Activated CD4-positive, alpha-beta T cell treated with anti-CD3 and anti-CD28 coated beads, Interleukin-2, amount 50 U/mL, for 48 hours (primary cell): ENCODE data around the gene LGR6.

Experiments
- DNase-seq, 2 experiments: peaks; one replicate each; pipeline ENCODE4 v3.0.0-alpha.2; 2020

The LGR6 gene

DNA sequence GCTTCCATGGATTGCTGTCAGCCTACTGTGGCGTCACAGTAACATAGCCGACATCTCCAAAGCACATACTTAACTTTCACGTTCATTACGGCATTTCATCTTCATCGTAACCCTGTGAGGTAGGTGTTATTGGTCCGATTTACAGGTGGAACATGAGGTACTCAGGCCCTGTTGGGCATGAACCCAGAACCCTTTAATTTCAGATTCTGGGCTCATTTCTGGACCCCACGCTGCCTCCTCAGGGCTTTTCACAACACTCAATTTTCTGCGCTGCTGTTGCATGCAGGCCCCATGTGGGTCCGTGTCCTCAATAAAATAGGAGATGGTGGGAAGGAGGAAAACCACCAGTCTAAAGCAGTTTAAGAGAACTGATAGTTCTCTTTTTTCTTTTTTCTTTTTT is 108.6 kb downstream of the LGR6 start:
- DNase-seq, result no peak

- DNase-seq, result no peak
Measured at GRCh38 chr1:202304375-202304774, 110.8 kb downstream of the LGR6 start.

GRCh38 chr1:202305168-202305567 is 111.6 kb downstream of the LGR6 start:
- DNase-seq, result no peak

DNA sequence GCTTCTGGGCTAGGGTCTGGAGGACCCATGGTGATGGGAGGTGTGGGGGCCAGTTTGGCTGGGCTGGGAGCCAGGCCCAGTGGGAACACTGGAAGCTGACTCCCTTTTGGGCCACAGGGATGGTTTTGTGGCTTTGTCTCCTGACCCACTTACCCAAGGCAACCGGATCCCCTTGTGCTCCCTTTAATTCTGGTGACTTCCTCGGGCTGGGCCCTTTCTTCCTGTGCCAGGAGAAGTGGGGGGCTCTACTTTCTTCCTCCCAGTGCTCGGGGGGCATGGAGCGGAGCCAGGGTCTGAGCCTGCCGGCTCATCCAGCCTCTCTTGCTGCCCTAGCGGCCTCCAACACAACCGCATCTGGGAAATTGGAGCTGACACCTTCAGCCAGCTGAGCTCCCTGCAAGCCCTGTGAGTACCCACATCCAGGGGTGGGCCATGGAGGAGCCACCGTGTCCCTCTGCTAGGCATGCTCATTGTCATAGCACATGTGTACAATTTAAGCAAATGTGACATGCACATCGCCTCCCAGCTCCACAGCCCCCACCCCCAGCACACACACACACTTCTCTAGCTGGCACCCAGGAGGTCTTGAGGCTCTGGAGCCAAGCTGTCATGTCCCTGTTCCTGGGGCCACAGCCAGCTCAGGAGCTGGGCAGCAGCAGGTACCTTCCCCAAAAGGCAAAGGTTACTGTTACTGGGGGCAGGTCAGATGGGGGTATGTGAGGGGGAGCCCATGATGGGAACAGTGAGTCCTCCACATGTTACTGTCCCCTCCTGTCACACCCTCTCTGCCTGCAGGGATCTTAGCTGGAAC is 113.1 kb downstream of the LGR6 start:
- no peak for DNase-seq

DNA sequence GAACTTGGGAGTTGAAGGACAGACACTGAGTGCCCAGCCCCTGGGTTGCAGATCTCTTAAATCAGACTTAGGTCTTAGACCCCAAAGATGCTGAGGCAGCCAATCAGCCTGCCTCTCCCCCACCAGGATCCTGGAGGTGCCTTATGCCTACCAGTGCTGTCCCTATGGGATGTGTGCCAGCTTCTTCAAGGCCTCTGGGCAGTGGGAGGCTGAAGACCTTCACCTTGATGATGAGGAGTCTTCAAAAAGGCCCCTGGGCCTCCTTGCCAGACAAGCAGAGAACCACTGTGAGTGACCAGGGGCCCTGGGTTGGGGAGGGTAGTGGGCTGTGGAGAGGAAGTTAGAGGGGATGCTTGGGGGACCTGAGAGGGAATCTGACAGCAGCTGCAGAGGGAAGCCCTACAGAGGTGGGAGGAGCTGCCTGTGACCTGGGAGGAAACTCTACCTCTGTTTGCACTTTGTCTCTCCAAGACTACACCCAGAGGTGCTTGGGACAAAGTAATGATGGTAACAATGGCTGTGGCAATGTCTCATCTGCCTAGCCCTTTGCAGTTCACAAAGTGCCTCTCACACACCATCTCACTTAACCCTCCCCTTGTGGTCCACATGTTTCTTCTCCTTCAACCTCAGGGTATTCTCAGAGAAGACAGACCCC is 116.6 kb downstream of the LGR6 start:
- no peak for DNase-seq

GRCh38 chr1:202310746-202311145 is 117.1 kb downstream of the LGR6 start:
- no peak for DNase-seq

- DNase-seq, result no peak
Measured at GRCh38 chr1:202311875-202312635, 118.5 kb downstream of the LGR6 start.

- DNase-seq, result peak; percentile 79 to 82
Measured at GRCh38 chr1:202315576-202316168, 122.1 kb downstream of the LGR6 start.

GRCh38 chr1:202316186-202316585 is 122.6 kb downstream of the LGR6 start:
- DNase-seq, result no peak

- no peak for DNase-seq
Measured at GRCh38 chr1:202317941-202318925, 124.6 kb downstream of the LGR6 start.

DNA sequence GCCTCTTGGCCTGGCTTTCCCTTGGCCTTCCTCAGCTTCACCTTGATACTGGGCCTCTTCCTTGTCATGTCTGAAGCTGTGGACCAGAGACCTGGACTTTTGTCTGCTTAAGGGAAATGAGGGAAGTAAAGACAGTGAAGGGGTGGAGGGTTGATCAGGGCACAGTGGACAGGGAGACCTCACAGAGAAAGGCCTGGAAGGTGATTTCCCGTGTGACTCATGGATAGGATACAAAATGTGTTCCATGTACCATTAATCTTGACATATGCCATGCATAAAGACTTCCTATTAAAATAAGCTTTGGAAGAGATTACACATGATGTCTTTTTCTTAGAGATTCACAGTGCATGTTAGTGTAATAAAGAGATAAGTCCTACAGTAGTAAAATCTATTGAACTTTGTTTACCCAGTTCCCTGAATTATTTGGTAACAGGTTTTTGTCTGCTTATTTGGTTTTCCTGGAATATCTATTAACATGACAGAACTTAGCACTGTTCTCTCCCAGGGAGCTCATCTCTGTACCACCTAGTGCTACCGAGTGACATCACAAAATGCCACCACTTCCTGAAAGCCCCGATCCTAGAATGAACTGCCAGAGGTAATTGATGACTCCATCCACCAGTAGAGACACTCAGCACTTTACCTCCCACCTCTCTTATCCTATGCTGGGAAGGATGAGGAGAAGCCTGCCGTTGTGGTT is 125.9 kb downstream of the LGR6 start:
- no peak for DNase-seq

DNA sequence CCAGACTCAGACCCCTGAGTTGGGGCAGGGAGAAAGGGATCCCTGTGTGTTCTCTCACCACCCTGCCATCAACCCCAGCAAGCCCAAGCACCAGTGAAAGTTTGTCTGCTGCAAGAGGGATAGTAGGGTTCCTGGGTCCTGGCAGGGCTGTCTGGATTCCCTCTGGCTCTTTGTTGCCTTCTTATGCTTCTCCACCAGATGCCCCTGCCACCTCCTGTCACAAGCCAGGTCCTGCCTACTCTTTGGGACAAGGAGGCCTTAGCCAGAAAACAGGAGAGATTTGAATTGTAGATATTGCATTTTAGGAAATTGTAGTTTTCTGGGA is 126.4 kb downstream of the LGR6 start:
- no peak for DNase-seq

- DNase-seq, result no peak
Measured at GRCh38 chr1:202323731-202324130, 130.1 kb downstream of the LGR6 start.

- DNase-seq, result no peak
Measured at GRCh38 chr1:202324646-202325045, 131.0 kb downstream of the LGR6 start.

DNA sequence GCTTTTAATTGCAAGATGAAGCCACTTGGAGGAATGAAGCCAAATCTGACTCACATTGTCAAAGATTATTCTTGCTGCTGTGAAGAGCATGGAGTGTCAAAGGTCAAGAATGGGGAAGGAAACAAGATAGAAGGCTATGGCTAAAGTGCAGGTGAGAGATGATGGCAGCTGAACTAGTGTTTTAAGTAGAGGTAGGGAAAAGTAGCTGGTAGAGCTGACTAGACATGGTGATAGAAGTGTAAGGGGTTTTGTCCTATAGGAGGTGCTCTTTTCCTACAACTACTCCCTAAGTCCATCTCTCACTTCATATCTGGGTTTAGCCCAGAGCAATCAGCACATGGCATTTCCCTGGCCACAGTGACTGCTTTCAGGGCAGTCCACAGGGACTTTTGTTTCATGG is 136.3 kb downstream of the LGR6 start:
- no peak for DNase-seq

GRCh38 chr1:202333861-202334260 is 140.3 kb downstream of the LGR6 start:
- no peak for DNase-seq

DNA sequence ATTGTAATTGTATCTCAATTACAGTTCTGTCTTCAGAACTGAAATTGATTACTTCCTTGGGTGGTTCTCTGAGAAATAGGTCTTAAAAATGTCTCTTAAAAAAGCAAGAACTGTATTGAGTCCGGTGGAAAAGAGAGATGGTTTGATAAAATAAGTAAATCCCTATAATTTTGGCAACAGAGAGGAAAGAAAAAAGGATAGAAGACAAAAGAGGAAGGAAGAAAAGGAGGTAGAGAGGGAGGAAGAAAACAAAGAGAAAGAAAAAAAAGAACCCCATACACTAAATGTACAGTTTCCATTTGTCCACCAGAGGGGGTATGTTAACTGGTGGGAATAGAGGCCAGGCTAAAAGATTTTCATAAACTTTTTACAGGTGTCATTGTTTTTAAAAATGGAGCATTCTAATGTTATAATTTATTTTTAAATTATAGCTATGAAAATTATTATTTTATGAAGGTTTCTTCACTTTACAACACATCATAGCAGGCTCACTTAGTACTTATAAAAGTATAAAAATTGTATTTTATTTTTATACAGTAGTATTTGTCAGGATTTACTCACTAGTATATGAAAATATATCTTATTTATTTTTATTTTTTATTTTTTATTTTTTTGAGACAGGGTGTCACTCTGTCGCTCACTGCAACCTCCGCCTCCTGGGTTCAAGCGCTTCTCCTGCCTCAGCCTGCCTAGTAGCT is 150.2 kb downstream of the LGR6 start:
- DNase-seq, result no peak

DNA sequence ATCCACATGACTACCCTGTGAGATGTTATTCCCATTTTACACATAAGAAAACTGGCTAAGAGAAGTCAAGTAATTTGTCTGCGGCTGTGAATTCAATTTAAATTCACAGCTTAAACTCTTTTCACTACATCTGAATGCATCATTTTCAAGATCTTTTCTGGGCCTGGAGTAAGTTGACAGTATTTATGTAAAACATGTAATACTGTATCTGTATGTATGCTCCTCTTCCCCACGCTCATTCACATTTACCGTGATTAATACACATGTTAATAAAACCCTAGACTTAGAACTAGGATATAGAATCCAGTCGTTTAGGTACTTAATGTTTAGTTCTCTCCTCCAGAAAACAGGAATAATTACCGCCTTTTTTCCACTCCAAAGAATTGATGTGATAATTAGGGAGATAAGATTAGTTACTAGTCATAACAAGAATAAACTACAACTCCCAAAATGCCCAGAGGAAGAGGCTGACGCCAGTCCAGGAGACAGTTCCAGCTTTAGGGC is 154.5 kb downstream of the LGR6 start:
- no peak for DNase-seq

- DNase-seq, result peak; percentile 95 to 96
Measured at GRCh38 chr1:202348509-202349205, 155.1 kb downstream of the LGR6 start, which contains the start of gene PPP1R12B. Gene PPP1R12B (plus strand): TSS chr1:202348699. CDS start chr1:202348852, 153 bp downstream.
